ENCODE measurements around the gene PPP1R3F.

DNA sequence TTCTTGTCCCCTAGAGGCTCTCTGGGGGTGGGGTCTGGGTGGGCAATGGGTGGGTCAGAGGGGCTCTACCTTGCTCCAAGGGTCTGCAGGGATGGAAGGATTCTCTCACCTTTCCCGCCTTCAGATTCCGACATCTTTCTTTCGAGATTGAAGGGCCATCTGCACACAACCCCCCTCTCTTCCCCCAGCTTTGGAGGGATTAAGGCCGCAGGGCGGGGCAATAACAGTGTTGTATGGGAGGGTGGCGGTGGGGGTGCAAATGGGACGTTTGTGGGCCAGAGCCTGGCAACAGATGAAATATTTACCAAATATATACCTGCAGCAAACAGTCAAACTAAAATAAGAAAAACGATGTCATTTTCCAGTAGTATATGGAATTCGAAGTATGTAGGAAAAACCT, 36.4 kb upstream of the PPP1R3F start, which contains the start of gene CACNA1F:
- TF ChIP-seq POLR2A (IDR thresholded peaks at IDR 0.05), result no peak
- TF ChIP-seq, protein P1, sequence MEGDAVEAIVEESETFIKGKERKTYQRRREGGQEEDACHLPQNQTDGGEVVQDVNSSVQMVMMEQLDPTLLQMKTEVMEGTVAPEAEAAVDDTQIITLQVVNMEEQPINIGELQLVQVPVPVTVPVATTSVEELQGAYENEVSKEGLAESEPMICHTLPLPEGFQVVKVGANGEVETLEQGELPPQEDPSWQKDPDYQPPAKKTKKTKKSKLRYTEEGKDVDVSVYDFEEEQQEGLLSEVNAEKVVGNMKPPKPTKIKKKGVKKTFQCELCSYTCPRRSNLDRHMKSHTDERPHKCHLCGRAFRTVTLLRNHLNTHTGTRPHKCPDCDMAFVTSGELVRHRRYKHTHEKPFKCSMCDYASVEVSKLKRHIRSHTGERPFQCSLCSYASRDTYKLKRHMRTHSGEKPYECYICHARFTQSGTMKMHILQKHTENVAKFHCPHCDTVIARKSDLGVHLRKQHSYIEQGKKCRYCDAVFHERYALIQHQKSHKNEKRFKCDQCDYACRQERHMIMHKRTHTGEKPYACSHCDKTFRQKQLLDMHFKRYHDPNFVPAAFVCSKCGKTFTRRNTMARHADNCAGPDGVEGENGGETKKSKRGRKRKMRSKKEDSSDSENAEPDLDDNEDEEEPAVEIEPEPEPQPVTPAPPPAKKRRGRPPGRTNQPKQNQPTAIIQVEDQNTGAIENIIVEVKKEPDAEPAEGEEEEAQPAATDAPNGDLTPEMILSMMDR (IDR thresholded peaks at IDR 0.05), result no peak
- TF ChIP-seq EP300 (IDR thresholded peaks at IDR 0.05), result no peak
- no peak for TF ChIP-seq POLR2AphosphoS5 (IDR thresholded peaks at IDR 0.05)

All from suprapubic skin (tissue), 4 donors.